PC-9 (cell line): ENCODE measurements around the gene CYP3A4.
"Not testable (repeated sequence)": the region's sequence is repeated elsewhere in the genome, so short reads cannot be mapped to it uniquely, and the experiment has no call there.

Source experiments
- CTCF ChIP-seq: fragments of 200-600 bp; sonication (generic); conservative IDR thresholded peaks from 2 replicates; pipeline ENCODE4 v1.6.1; 2017; ENCODE audit warnings: mixed run types, antibody characterized with exemption, mild to moderate bottlenecking, moderate library complexity
- EZH2 ChIP-seq: fragments of 200-600 bp; sonication (generic); IDR thresholded peaks from 2 replicates; pipeline ENCODE4 v1.8.0; 2017; ENCODE audit warnings: antibody characterized with exemption, low read depth

- not testable (repeated sequence) for TF ChIP-seq CTCF, EZH2
Measured at GRCh38 chr7:99773395-99773794, 10.6 kb downstream of the CYP3A4 start.
